HepG2 (cell line): ENCODE data around the gene NFATC4. TPM values are rescaled to one million over a fixed set of nuclear protein-coding genes. Genes with fewer than 3 reads are reported as not detected.

Source experiments
- ARNTL ChIP-seq: sonication (generic); formaldehyde crosslinking; IDR thresholded peaks from 2 replicates; pipeline ENCODE4 v1.4.0; 2020; ENCODE audit warnings: mild to moderate bottlenecking, missing genetic modification reagents
- CCAR2 ChIP-seq: fragments of 200-400 bp; formaldehyde crosslinking; optimal IDR thresholded peaks from 2 replicates; pipeline ENCODE3; 2018; ENCODE audit warnings: low read depth, mild to moderate bottlenecking, low read length, moderate library complexity
- CENPBD1 ChIP-seq: sonication (generic); formaldehyde crosslinking; IDR thresholded peaks from 2 replicates; pipeline ENCODE4 v1.8.0; 2022; ENCODE audit warnings: missing genetic modification reagents, low read depth, mild to moderate bottlenecking, borderline replicate concordance
- ERF ChIP-seq: IDR thresholded peaks from 2 replicates; pipeline ENCODE4 v1.6.1; 2018; ENCODE audit warnings: missing biosample characterization, missing genetic modification reagents
- EZH2 ChIP-seq: conservative IDR thresholded peaks from 2 replicates; pipeline ENCODE4 v1.6.1; 2012; ENCODE audit warnings: mild to moderate bottlenecking, low read depth, low read length, moderate library complexity
- FOSL2 ChIP-seq: sonication (generic); formaldehyde crosslinking; IDR thresholded peaks from 2 replicates; pipeline ENCODE4 v1.4.0; 2020; ENCODE audit warnings: missing genetic modification reagents
- FUBP1 ChIP-seq: sonication (generic); formaldehyde crosslinking; IDR thresholded peaks from 2 replicates; pipeline ENCODE4 v1.5.1; 2020; ENCODE audit warnings: missing genetic modification reagents, mild to moderate bottlenecking, borderline replicate concordance
- KLF16 ChIP-seq, 2 experiments: sonication (generic) in 1 of 2; formaldehyde crosslinking in 1 of 2; IDR thresholded peaks; 2 replicates each; pipeline versions ENCODE4 v1.6.1 to v1.8.0; 2016 to 2023; ENCODE audit warnings: missing genetic modification reagents in 2 of 2, missing compliant biosample characterization in 1 of 2
- MAFF ChIP-seq: IDR thresholded peaks from 2 replicates; pipeline ENCODE4 v1.6.1; 2011; ENCODE audit warnings: low read depth, low read length, improper control_type of control experiment
- PHF5A ChIP-seq: IDR thresholded peaks from one replicate; pipeline ENCODE4 v1.6.1; 2018; ENCODE audit warnings: low read depth, missing genetic modification reagents; ENCODE audit not compliant: unreplicated experiment
- THAP11 ChIP-seq: IDR thresholded peaks from 2 replicates; pipeline ENCODE4 v1.6.1; 2016; ENCODE audit warnings: missing biosample characterization, missing genetic modification reagents
- ZBTB3 ChIP-seq: sonication (generic); formaldehyde crosslinking; IDR thresholded peaks from 2 replicates; pipeline ENCODE4 v1.4.0; 2020; ENCODE audit warnings: low read depth, mild to moderate bottlenecking, moderate library complexity, missing genetic modification reagents, borderline replicate concordance
- ZFP82 ChIP-seq: sonication (generic); formaldehyde crosslinking; IDR thresholded peaks from 2 replicates; pipeline ENCODE4 v1.5.1; 2020; ENCODE audit warnings: mild to moderate bottlenecking, missing genetic modification reagents, borderline replicate concordance
- ZIK1 ChIP-seq: sonication (generic); formaldehyde crosslinking; IDR thresholded peaks from 2 replicates; pipeline ENCODE4 v1.5.0; 2020; ENCODE audit warnings: mild to moderate bottlenecking, low read depth, missing genetic modification reagents, borderline replicate concordance
- ZNF101 ChIP-seq: sonication (generic); formaldehyde crosslinking; IDR thresholded peaks from 2 replicates; pipeline ENCODE4 v1.4.0; 2020; ENCODE audit warnings: mild to moderate bottlenecking, low read depth, missing genetic modification reagents, borderline replicate concordance
- ZNF296 ChIP-seq: sonication (generic); formaldehyde crosslinking; conservative IDR thresholded peaks from 2 replicates; pipeline ENCODE4 v1.5.0; 2020; ENCODE audit warnings: mild to moderate bottlenecking, missing genetic modification reagents
- ZNF33B ChIP-seq: sonication (generic); formaldehyde crosslinking; IDR thresholded peaks from 2 replicates; pipeline ENCODE4 v1.5.1; 2020; ENCODE audit warnings: mild to moderate bottlenecking, missing genetic modification reagents
- ZNF530 ChIP-seq: sonication (generic); formaldehyde crosslinking; IDR thresholded peaks from 2 replicates; pipeline ENCODE4 v1.5.0; 2020; ENCODE audit warnings: low read depth, mild to moderate bottlenecking, missing genetic modification reagents
- polyA plus RNA-seq, 8 experiments: library from polyadenylated mRNA; depleted of rRNA in 3 of 8; stranded (reverse) in 7 of 8; unstranded in 1 of 8; fragments of >200 nt; fragmentation: Illumina TruSeq in 4 of 8; extraction: Trizol in 4 of 8; gene quantifications; 2 replicates each; pipeline versions ENCODE4 v1.2.1 to v1.2.3, GENCODE V29; 2011 to 2016; ENCODE audit warnings: low read depth in 4 of 8, missing spikeins in 1 of 8, mixed read lengths in 1 of 8; ENCODE audit not compliant: insufficient read depth in 1 of 8
- total RNA-seq, 5 experiments: library from RNA; depleted of rRNA; stranded (reverse); fragments of >200 nt; fragmentation: Illumina TruSeq; extraction: Trizol; gene quantifications; 2 replicates each; pipeline ENCODE4 v1.2.3, GENCODE V29; 2016; ENCODE audit warnings: low read depth in 1 of 5
- TF ChIP-seq, protein P1 (sequence below): sonication (generic); formaldehyde crosslinking; IDR thresholded peaks from 2 replicates; pipeline ENCODE4 v1.4.0; 2020; ENCODE audit warnings: mild to moderate bottlenecking, missing genetic modification reagents

Gene NFATC4
- total and polyA plus RNA-seq, 2 of the 13 experiments (the other 11 are each of a cell fraction or from before 2014, with no cell fraction given): 0.04 to 0.15 TPM

- TF ChIP-seq FUBP1 (CRISPR knock-in tag): no peak
- TF ChIP-seq ERF (CRISPR knock-in tag): peak; percentile 95
- peak; percentile 82; the same call in 1 of the 2 replicates for TF ChIP-seq ZIK1 (CRISPR knock-in tag)
- TF ChIP-seq ZNF296 (CRISPR knock-in tag): no peak
- TF ChIP-seq CCAR2: no peak
- TF ChIP-seq ZNF530 (CRISPR knock-in tag): no peak
- TF ChIP-seq CENPBD1: no peak
- peak; percentile 78 for TF ChIP-seq THAP11 (CRISPR knock-in tag)
- TF ChIP-seq ARNTL (CRISPR knock-in tag): peak; percentile 38
- TF ChIP-seq, protein P1, sequence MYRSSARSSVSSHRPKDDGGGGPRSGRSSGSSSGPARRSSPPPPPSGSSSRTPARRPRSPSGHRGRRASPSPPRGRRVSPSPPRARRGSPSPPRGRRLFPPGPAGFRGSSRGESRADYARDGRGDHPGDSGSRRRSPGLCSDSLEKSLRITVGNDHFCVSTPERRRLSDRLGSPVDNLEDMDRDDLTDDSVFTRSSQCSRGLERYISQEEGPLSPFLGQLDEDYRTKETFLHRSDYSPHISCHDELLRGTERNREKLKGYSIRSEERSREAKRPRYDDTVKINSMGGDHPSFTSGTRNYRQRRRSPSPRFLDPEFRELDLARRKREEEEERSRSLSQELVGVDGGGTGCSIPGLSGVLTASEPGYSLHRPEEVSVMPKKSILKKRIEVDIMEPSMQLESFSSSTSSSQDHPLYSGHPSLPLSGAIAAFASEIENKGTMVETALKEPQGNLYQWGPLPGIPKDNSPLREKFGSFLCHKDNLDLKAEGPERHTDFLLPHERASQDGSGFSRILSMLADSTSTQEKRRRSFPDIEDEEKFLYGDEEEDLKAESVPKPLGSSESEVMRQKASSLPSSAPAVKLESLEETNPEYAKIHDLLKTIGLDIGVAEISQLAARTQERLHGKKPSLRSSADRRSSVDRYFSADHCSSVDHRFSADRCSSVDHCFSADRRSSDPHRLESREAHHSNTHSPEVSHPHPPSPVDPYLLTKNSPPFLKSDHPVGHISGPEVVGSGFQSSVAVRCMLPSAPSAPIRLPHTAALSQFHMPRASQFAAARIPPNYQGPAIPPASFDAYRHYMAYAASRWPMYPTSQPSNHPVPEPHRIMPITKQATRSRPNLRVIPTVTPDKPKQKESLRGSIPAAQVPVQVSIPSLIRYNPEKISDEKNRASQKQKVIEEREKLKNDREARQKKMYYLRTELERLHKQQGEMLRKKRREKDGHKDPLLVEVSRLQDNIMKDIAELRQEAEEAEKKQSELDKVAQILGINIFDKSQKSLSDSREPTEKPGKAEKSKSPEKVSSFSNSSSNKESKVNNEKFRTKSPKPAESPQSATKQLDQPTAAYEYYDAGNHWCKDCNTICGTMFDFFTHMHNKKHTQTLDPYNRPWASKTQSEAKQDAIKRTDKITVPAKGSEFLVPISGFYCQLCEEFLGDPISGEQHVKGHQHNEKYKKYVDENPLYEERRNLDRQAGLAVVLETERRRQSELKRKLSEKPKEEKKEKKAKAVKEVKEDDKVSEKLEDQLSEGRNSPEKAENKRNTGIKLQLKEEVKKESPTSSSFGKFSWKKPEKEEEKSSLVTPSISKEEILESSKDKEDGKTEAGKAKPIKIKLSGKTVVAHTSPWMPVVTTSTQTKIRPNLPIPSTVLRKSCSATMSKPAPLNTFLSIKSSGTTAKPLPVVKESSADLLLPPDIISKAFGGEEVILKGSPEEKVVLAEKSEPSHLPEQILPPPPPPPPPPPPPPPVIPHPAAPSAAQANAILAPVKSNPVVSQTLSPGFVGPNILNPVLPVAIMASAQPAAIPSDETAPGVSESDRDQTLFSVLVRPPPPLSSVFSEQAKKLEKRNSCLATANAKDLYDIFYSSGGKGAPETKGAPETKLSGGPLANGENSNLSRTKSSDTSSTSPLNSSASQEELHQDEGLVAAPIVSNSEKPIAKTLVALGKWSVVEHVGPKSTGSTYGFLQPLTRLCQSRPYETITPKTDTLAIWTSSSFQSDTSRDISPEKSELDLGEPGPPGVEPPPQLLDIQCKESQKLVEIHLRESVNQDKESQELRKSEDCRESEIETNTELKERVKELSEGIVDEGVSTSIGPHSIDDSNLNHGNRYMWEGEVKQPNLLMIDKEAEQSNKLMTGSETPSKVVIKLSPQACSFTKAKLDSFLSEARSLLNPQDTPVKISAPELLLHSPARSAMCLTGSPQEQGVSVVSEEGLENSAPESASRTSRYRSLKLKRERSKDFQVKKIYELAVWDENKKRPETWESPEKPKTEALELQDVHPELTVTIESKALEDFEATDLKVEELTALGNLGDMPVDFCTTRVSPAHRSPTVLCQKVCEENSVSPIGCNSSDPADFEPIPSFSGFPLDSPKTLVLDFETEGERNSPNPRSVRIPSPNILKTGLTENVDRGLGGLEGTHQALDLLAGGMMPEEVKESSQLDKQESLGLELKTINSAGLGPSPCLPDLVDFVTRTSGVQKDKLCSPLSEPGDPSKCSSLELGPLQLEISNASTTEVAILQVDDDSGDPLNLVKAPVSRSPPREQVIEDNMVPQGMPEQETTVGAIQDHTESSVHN: peak; percentile 86; the same call in 1 of the 2 replicates
- 0 out of 2 replicates have a peak, but pooled peaks have one; percentile 67 for TF ChIP-seq ZNF101 (CRISPR knock-in tag)
- TF ChIP-seq ZFP82 (CRISPR knock-in tag): no peak
- TF ChIP-seq MAFF: no peak
- peak; percentile 59 for TF ChIP-seq FOSL2 (CRISPR knock-in tag)
- TF ChIP-seq ZBTB3 (CRISPR knock-in tag): 0 out of 2 replicates have a peak, but pooled peaks have one; percentile 34
- TF ChIP-seq KLF16 (CRISPR knock-in tag; IDR thresholded peaks at IDR 0.05): peak in 1 of 2 experiments; percentile 32; a peak in 1 of 4 replicates
- peak; percentile 86 for TF ChIP-seq PHF5A (CRISPR knock-in tag)
- no peak for TF ChIP-seq EZH2
- TF ChIP-seq ZNF33B (CRISPR knock-in tag): peak; percentile 46
Observed at GRCh38 chr14:24426912-24427536, 59.0 kb downstream of the NFATC4 start (continued).
